GM12878 (cell line): Measurements from ENCODE around the gene STARD5. TPM values are rescaled to one million over a fixed set of nuclear protein-coding genes. Genes with fewer than 3 reads are reported as not detected.

Experiments
- CBFB ChIP-seq: IDR thresholded peaks from 2 replicates; pipeline ENCODE4 v1.6.1; 2016; ENCODE audit warnings: antibody characterized with exemption, low read depth
- ESRRA ChIP-seq: IDR thresholded peaks from 2 replicates; pipeline ENCODE4 v1.6.1; 2012; ENCODE audit warnings: mild to moderate bottlenecking, low read length, improper control_type of control experiment
- GABPA ChIP-seq: IDR thresholded peaks from 2 replicates; pipeline ENCODE4 v1.6.1; 2014; ENCODE audit warnings: antibody characterized with exemption, low read depth, mild to moderate bottlenecking, inconsistent platforms
- IKZF2 ChIP-seq, 2 experiments: fragments of 450-650 bp; IDR thresholded peaks; 2 replicates each; pipeline ENCODE4 v1.6.1; 2017; ENCODE audit warnings: mild to moderate bottlenecking in 2 of 2, moderate library complexity in 2 of 2
- JUND ChIP-seq: IDR thresholded peaks from 2 replicates; pipeline ENCODE4 v1.6.1; 2012; ENCODE audit warnings: low read depth, mild to moderate bottlenecking, low read length, improper control_type of control experiment, moderate library complexity
- MYB ChIP-seq: fragments of 150-350 bp; IDR thresholded peaks from 2 replicates; pipeline ENCODE4 v1.6.1; 2014; ENCODE audit warnings: mild to moderate bottlenecking, low read depth, low read length, borderline replicate concordance
- NFXL1 ChIP-seq: fragments of 450-650 bp; IDR thresholded peaks from 2 replicates; pipeline ENCODE4 v1.6.1; 2017; ENCODE audit warnings: antibody characterized with exemption, mild to moderate bottlenecking, borderline replicate concordance
- NFYA ChIP-seq: IDR thresholded peaks from 2 replicates; pipeline ENCODE4 v1.6.1; 2011; ENCODE audit warnings: low read depth, mild to moderate bottlenecking, low read length, improper control_type of control experiment, borderline replicate concordance
- NR2C1 ChIP-seq: fragments of 450-650 bp; IDR thresholded peaks from 2 replicates; pipeline ENCODE4 v1.6.1; 2017; ENCODE audit warnings: antibody characterized with exemption, mild to moderate bottlenecking, moderate library complexity
- PAX8 ChIP-seq: fragments of 450-650 bp; IDR thresholded peaks from 2 replicates; pipeline ENCODE4 v1.6.1; 2017; ENCODE audit warnings: mild to moderate bottlenecking, moderate library complexity
- POLR2AphosphoS5 ChIP-seq: IDR thresholded peaks from 2 replicates; pipeline ENCODE4 v1.6.1; 2011; ENCODE audit warnings: mild to moderate bottlenecking, low read length, inconsistent platforms
- RAD21 ChIP-seq: IDR thresholded peaks from 2 replicates; pipeline ENCODE4 v1.6.1; 2011; ENCODE audit warnings: mild to moderate bottlenecking, low read depth, low read length, moderate library complexity; ENCODE audit not compliant: insufficient read depth
- RCOR1 ChIP-seq: conservative IDR thresholded peaks from 2 replicates; pipeline ENCODE4 v1.6.1; 2012; ENCODE audit warnings: low read depth, low read length, improper control_type of control experiment
- RELA ChIP-seq: fragments of 450-650 bp; IDR thresholded peaks from 2 replicates; pipeline ENCODE4 v1.8.0; 2014; ENCODE audit warnings: borderline replicate concordance; ENCODE audit not compliant: partially characterized antibody
- SIX5 ChIP-seq: IDR thresholded peaks from 2 replicates; pipeline ENCODE4 v1.6.1; 2011; ENCODE audit warnings: mild to moderate bottlenecking, low read depth, low read length, moderate library complexity; ENCODE audit not compliant: severe bottlenecking
- SMC3 ChIP-seq: IDR thresholded peaks from 2 replicates; pipeline ENCODE4 v1.6.1; 2011; ENCODE audit warnings: low read length, improper control_type of control experiment, borderline replicate concordance
- SPI1 ChIP-seq: IDR thresholded peaks from 2 replicates; pipeline ENCODE4 v1.6.1; 2011; ENCODE audit warnings: low read depth, mild to moderate bottlenecking, low read length, moderate library complexity, borderline replicate concordance; ENCODE audit not compliant: insufficient read depth
- SUZ12 ChIP-seq: fragments of 200-600 bp; sonication (generic); IDR thresholded peaks from one replicate; pipeline ENCODE4 v1.6.1; 2018; ENCODE audit warnings: antibody characterized with exemption, mild to moderate bottlenecking; ENCODE audit not compliant: unreplicated experiment
- TARDBP ChIP-seq: IDR thresholded peaks from 2 replicates; pipeline ENCODE4 v1.6.1; 2016; ENCODE audit warnings: borderline replicate concordance
- polyA plus RNA-seq, 11 experiments: library from polyadenylated mRNA; depleted of rRNA in 4 of 11; unstranded in 6 of 11; stranded (reverse) in 5 of 11; fragments of >200 nt; fragmentation: Nextera tagmentation in 4 of 11; fragmentation: Illumina TruSeq in 1 of 11; extraction: Ambion mirVana in 4 of 11; extraction: Trizol in 1 of 11; gene quantifications; 1 replicate in 1 of 11; 2 replicates in 10 of 11; pipeline versions ENCODE4 v1.2.1 to v1.2.3, GENCODE V29; 2011 to 2016; ENCODE audit warnings: inconsistent platforms in 2 of 11, missing spikeins in 2 of 11, low read depth in 1 of 11
- total RNA-seq, 4 experiments: library from RNA; depleted of rRNA in 3 of 4; stranded (reverse); fragments of >200 nt in 3 of 4; fragmentation: Illumina TruSeq in 1 of 4; extraction: Trizol in 1 of 4; gene quantifications; 2 replicates each; pipeline versions ENCODE4 v1.2.1 to v1.2.3, GENCODE V29; 2013 to 2021
- TF ChIP-seq, protein P1 (sequence below): fragments of 450-650 bp; IDR thresholded peaks from 2 replicates; pipeline ENCODE4 v1.6.1; 2018; ENCODE audit warnings: borderline replicate concordance, mild to moderate bottlenecking; ENCODE audit not compliant: partially characterized antibody
- TF ChIP-seq, protein P2 (sequence below): fragments of 150-350 bp; IDR thresholded peaks from 2 replicates; pipeline ENCODE4 v1.6.1; 2016; ENCODE audit warnings: low read depth, low read length
- TF ChIP-seq, protein P3 (sequence below): fragments of 450-650 bp; formaldehyde crosslinking; IDR thresholded peaks from 2 replicates; pipeline ENCODE4 v1.5.0; 2022; ENCODE audit warnings: mild to moderate bottlenecking, missing genetic modification characterization

The STARD5 gene
- total and polyA plus RNA-seq, 10 of the 15 experiments (the other 5 are each of a cell fraction or from before 2014, with no cell fraction given) = 2.3 to 9.4 (median 4.7) TPM

DNA sequence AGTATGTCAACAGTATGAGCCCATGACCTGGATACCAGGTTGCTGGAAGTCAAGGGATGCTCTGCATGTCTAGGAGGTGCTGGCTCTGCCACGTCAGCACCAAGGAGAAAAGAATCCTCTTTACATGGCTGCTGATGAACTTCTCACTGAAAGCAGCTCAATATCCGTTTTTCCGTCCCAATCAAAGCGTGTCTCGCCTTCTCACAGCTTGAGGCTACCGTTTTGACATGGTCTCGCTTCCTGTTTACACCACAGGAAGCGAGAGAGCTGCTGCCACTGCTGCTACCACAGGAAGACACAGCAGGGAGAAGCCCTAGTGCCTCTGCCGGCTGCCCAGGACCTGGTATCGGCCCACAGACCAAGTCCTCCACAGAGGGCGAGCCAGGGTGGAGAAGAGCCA lies 27.3 kb downstream of the STARD5 start (continued):
- TF ChIP-seq, protein P1, sequence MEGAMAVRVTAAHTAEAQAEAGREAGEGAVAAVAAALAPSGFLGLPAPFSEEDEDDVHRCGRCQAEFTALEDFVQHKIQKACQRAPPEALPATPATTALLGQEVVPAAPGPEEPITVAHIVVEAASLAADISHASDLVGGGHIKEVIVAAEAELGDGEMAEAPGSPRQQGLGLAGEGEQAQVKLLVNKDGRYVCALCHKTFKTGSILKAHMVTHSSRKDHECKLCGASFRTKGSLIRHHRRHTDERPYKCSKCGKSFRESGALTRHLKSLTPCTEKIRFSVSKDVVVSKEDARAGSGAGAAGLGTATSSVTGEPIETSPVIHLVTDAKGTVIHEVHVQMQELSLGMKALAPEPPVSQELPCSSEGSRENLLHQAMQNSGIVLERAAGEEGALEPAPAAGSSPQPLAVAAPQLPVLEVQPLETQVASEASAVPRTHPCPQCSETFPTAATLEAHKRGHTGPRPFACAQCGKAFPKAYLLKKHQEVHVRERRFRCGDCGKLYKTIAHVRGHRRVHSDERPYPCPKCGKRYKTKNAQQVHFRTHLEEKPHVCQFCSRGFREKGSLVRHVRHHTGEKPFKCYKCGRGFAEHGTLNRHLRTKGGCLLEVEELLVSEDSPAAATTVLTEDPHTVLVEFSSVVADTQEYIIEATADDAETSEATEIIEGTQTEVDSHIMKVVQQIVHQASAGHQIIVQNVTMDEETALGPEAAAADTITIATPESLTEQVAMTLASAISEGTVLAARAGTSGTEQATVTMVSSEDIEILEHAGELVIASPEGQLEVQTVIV = no peak
- TF ChIP-seq NR2C1 = no peak
- no peak for TF ChIP-seq NFXL1
- 0 out of 2 replicates have a peak, but pooled peaks have one; percentile 36 for TF ChIP-seq TARDBP
- TF ChIP-seq PAX8 = no peak
- peak; percentile 74; the same call in 1 of the 2 replicates for TF ChIP-seq JUND
- no peak for TF ChIP-seq SIX5
- peak; percentile 88 to 89 for TF ChIP-seq IKZF2 (IDR thresholded peaks at IDR 0.05)
- peak; percentile 19; the same call in 1 of the 2 replicates for TF ChIP-seq RAD21
- TF ChIP-seq SUZ12 = no peak
- no peak for TF ChIP-seq GABPA
- TF ChIP-seq SPI1 = peak; percentile 79; the same call in 1 of the 2 replicates
- TF ChIP-seq NFYA = no peak
- TF ChIP-seq CBFB = peak; percentile 91
- TF ChIP-seq POLR2AphosphoS5 = peak; percentile 72
- TF ChIP-seq, protein P2, sequence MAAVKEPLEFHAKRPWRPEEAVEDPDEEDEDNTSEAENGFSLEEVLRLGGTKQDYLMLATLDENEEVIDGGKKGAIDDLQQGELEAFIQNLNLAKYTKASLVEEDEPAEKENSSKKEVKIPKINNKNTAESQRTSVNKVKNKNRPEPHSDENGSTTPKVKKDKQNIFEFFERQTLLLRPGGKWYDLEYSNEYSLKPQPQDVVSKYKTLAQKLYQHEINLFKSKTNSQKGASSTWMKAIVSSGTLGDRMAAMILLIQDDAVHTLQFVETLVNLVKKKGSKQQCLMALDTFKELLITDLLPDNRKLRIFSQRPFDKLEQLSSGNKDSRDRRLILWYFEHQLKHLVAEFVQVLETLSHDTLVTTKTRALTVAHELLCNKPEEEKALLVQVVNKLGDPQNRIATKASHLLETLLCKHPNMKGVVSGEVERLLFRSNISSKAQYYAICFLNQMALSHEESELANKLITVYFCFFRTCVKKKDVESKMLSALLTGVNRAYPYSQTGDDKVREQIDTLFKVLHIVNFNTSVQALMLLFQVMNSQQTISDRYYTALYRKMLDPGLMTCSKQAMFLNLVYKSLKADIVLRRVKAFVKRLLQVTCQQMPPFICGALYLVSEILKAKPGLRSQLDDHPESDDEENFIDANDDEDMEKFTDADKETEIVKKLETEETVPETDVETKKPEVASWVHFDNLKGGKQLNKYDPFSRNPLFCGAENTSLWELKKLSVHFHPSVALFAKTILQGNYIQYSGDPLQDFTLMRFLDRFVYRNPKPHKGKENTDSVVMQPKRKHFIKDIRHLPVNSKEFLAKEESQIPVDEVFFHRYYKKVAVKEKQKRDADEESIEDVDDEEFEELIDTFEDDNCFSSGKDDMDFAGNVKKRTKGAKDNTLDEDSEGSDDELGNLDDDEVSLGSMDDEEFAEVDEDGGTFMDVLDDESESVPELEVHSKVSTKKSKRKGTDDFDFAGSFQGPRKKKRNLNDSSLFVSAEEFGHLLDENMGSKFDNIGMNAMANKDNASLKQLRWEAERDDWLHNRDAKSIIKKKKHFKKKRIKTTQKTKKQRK = no peak
- TF ChIP-seq, protein P3, sequence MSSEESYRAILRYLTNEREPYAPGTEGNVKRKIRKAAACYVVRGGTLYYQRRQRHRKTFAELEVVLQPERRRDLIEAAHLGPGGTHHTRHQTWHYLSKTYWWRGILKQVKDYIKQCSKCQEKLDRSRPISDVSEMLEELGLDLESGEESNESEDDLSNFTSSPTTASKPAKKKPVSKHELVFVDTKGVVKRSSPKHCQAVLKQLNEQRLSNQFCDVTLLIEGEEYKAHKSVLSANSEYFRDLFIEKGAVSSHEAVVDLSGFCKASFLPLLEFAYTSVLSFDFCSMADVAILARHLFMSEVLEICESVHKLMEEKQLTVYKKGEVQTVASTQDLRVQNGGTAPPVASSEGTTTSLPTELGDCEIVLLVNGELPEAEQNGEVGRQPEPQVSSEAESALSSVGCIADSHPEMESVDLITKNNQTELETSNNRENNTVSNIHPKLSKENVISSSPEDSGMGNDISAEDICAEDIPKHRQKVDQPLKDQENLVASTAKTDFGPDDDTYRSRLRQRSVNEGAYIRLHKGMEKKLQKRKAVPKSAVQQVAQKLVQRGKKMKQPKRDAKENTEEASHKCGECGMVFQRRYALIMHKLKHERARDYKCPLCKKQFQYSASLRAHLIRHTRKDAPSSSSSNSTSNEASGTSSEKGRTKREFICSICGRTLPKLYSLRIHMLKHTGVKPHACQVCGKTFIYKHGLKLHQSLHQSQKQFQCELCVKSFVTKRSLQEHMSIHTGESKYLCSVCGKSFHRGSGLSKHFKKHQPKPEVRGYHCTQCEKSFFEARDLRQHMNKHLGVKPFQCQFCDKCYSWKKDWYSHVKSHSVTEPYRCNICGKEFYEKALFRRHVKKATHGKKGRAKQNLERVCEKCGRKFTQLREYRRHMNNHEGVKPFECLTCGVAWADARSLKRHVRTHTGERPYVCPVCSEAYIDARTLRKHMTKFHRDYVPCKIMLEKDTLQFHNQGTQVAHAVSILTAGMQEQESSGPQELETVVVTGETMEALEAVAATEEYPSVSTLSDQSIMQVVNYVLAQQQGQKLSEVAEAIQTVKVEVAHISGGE = no peak
- 0 out of 2 replicates have a peak, but pooled peaks have one; percentile 44 for TF ChIP-seq RCOR1
- no peak; the same call in 1 of the 2 replicates for TF ChIP-seq SMC3
- no peak for TF ChIP-seq ESRRA
- no peak for TF ChIP-seq RELA
- no peak for TF ChIP-seq MYB
